HL-60 (cell line): ENCODE results near the gene TRIO.

ENCODE experiments used
- DNase-seq, 2 experiments: peaks; one replicate each; pipeline ENCODE4 v3.0.0-alpha.2; 2010 to 2020; ENCODE audit warnings: low read depth in 1 of 2, low spot score in 1 of 2
- H3K27ac ChIP-seq: fragments of 250-450 bp; sonication (Bioruptor Pico); replicated peaks from 2 replicates; pipeline ENCODE4 v1.5.1; 2020; ENCODE audit warnings: mild to moderate bottlenecking, moderate library complexity
- H3K27me3 ChIP-seq: fragments of 250-450 bp; sonication (Bioruptor Pico); 2 replicates; pipeline ENCODE4 v1.5.1; 2021; ENCODE audit warnings: mild to moderate bottlenecking, moderate library complexity; ENCODE audit not compliant: insufficient read depth, poor library complexity, severe bottlenecking
- H3K4me3 ChIP-seq: replicated peaks from 2 replicates; pipeline ENCODE4 v1.5.1; 2011; ENCODE audit warnings: mild to moderate bottlenecking, control low read depth, low read length; ENCODE audit not compliant: insufficient read depth
- GABPA ChIP-seq: IDR thresholded peaks from 2 replicates; pipeline ENCODE4 v1.6.1; 2012; ENCODE audit warnings: low read depth
- POLR2AphosphoS5 ChIP-seq: IDR thresholded peaks from 2 replicates; pipeline ENCODE4 v1.6.1; 2012; ENCODE audit warnings: low read depth
- SPI1 ChIP-seq: IDR thresholded peaks from 2 replicates; pipeline ENCODE4 v1.6.1; 2012; ENCODE audit warnings: low read depth, mild to moderate bottlenecking, borderline replicate concordance
- TF ChIP-seq, protein P1 (sequence below): IDR thresholded peaks from 2 replicates; pipeline ENCODE4 v1.6.1; 2012; ENCODE audit warnings: low read depth; ENCODE audit not compliant: insufficient replicate concordance
- TF ChIP-seq, protein P2 (sequence below): IDR thresholded peaks from one replicate; pipeline ENCODE4 v1.5.1; 2011; ENCODE audit warnings: low read length, control low read depth, inconsistent platforms; ENCODE audit not compliant: insufficient read depth

TRIO gene

DNA sequence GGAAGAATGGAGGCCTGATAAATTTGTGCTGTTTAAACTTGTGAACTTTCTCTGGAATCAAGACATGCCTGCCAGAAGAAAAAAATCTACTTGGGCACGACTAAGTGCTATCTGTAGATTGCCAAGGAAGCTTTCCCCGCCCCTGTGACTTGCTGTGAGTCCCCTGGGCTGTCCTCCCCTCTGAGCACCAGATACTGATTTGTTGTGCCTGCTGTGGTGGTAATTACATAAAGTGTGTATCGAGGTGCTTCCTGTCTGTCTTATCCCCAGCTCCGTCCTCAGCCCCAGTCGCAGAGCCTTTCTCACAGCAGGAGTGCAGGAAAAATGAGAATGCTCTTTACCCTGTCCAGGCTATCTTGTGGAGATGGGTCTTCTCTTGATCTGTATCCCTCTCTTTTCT, 53.9 kb downstream of the TRIO start:
- Histone ChIP-seq H3K27ac (no peak overlapping the region), H3K27me3 (no peaks in the 10 kb centered on the region), H3K4me3 (no peak overlapping the region)
- TF ChIP-seq, protein P1, sequence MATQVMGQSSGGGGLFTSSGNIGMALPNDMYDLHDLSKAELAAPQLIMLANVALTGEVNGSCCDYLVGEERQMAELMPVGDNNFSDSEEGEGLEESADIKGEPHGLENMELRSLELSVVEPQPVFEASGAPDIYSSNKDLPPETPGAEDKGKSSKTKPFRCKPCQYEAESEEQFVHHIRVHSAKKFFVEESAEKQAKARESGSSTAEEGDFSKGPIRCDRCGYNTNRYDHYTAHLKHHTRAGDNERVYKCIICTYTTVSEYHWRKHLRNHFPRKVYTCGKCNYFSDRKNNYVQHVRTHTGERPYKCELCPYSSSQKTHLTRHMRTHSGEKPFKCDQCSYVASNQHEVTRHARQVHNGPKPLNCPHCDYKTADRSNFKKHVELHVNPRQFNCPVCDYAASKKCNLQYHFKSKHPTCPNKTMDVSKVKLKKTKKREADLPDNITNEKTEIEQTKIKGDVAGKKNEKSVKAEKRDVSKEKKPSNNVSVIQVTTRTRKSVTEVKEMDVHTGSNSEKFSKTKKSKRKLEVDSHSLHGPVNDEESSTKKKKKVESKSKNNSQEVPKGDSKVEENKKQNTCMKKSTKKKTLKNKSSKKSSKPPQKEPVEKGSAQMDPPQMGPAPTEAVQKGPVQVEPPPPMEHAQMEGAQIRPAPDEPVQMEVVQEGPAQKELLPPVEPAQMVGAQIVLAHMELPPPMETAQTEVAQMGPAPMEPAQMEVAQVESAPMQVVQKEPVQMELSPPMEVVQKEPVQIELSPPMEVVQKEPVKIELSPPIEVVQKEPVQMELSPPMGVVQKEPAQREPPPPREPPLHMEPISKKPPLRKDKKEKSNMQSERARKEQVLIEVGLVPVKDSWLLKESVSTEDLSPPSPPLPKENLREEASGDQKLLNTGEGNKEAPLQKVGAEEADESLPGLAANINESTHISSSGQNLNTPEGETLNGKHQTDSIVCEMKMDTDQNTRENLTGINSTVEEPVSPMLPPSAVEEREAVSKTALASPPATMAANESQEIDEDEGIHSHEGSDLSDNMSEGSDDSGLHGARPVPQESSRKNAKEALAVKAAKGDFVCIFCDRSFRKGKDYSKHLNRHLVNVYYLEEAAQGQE: no peak
- TF ChIP-seq, protein P2, sequence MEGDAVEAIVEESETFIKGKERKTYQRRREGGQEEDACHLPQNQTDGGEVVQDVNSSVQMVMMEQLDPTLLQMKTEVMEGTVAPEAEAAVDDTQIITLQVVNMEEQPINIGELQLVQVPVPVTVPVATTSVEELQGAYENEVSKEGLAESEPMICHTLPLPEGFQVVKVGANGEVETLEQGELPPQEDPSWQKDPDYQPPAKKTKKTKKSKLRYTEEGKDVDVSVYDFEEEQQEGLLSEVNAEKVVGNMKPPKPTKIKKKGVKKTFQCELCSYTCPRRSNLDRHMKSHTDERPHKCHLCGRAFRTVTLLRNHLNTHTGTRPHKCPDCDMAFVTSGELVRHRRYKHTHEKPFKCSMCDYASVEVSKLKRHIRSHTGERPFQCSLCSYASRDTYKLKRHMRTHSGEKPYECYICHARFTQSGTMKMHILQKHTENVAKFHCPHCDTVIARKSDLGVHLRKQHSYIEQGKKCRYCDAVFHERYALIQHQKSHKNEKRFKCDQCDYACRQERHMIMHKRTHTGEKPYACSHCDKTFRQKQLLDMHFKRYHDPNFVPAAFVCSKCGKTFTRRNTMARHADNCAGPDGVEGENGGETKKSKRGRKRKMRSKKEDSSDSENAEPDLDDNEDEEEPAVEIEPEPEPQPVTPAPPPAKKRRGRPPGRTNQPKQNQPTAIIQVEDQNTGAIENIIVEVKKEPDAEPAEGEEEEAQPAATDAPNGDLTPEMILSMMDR: no peak
- TF ChIP-seq SPI1 (no peak), GABPA (no peak), POLR2AphosphoS5 (no peak)
- DNase-seq: no peak

DNA sequence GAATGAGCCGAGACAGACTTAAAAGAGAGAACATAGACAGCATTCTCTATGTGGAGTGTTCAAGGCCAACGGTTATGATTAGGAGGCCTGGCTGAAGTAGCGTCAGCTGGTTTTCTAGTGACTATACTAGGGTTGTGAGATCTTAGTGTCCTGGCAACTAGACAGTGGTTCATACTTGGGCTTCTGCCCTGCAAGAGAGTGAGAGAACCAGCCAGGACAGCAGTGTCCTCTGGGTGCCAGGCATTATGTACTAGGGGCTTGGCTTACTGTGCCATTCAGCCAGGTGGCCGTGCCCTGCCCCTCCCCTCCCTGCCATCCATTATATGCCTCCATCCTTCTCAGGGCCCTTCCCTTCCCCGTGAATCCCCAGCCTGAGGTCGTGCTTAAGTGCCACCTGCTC, 56.8 kb downstream of the TRIO start:
- Histone ChIP-seq H3K4me3 (no peak overlapping the region), H3K27ac (no peak overlapping the region), H3K27me3 (no peaks in the 10 kb centered on the region)
- TF ChIP-seq, protein P2: no peak
- TF ChIP-seq POLR2AphosphoS5 (no peak), GABPA (no peak)
- DNase-seq: no peak

DNA sequence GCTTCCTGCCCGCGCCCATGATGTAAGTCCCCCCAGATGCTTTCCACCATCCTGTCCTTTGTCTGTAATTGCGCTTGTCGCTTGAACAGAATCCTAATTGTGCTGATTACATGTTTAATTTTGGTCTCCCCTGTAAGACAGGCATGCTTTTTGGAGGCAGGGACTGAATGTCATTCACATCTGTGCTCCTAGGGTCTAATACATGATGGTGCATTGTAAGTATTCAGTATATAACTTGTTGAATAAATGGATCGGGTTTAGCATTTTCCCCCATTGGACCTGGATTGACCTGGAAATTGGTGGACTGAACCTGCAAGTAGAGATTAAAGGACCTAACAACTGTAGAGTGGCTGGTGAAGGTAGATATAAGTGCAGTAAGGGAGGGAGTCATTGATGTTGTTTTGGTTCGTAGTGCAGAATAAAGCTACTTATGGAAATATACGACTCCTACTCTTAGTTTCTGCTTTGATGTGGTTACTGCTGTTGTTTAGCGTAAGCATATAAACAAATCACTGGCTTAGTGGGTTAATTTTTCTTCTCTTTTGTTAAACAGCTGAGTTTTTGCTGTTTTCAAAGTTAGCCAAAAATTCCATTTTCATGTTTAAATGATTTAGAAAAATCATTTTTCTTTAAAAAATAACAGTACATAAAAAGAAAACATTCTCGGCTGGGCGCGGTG, 57.3 kb downstream of the TRIO start:
- no peak for TF ChIP-seq GABPA
- no peak for TF ChIP-seq SPI1
- TF ChIP-seq POLR2AphosphoS5: no peak
- TF ChIP-seq, protein P2: no peak
- TF ChIP-seq, protein P1: no peak
- Histone ChIP-seq H3K27ac (no peak overlapping the region), H3K27me3 (no peaks in the 10 kb centered on the region), H3K4me3 (no peak overlapping the region)
- no peak for DNase-seq

DNA sequence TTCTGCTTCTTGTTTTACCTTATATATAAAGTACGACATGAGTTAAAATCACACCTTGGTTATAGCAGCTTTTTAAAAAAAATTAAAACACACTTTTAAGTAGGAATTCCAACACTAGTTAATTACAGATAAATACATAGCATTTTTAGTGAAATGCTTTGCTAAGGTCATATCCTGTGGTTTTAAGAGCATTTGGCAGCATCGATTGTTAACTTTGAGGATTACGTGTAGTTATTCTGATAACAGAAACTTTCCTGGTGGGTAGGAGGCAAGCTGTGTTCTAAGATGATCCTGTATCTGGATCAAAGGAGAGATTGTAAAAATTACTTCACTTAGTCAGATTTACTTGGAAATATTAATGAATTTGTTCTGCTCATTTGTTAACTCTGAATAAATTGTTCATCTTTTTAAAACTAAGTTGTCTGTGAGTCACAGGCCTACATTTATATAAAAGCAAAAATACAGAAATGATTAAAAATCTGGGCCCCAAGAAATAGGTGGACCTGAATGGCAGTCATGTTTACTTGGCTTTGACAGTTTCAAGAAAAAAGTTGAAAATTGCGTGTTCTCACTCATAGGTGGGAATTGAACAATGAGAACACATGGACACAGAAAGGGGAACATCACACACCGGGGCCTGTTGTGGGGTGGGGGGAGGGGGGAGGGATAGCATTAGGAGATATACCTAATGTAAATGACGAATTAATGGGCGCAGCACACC, 58.3 kb downstream of the TRIO start:
- DNase-seq: no peak
- H3K27me3 ChIP-seq: no peaks in the 10 kb centered on the region
- H3K27ac ChIP-seq: no peak overlapping the region
- TF ChIP-seq GABPA: no peak
- TF ChIP-seq POLR2AphosphoS5: no peak
- TF ChIP-seq, protein P2: no peak
- TF ChIP-seq, protein P1: no peak
- no peak for TF ChIP-seq SPI1
- H3K4me3 ChIP-seq: no peak overlapping the region
